Mesendoderm (in vitro differentiated cells): ENCODE measurements around the gene SLC25A1.

Source experiments
- DNase-seq: peaks from one replicate; pipeline ENCODE4 v3.0.0; 2013
- H2AK5ac ChIP-seq: 2 replicates; pipeline ENCODE4 v1.6.1; 2013; ENCODE audit warnings: low read length, inconsistent platforms
- H2BK120ac ChIP-seq: 2 replicates; pipeline ENCODE4 v1.6.1; 2013; ENCODE audit warnings: low read depth, mild to moderate bottlenecking, low read length, moderate library complexity, mixed read lengths
- H2BK15ac ChIP-seq: replicated peaks from 2 replicates; pipeline ENCODE4 v1.6.1; 2013; ENCODE audit warnings: low read depth, mild to moderate bottlenecking, moderate library complexity
- H2BK5ac ChIP-seq: 2 replicates; pipeline ENCODE4 v1.6.1; 2013; ENCODE audit warnings: low read length, inconsistent platforms
- H3K18ac ChIP-seq: 2 replicates; pipeline ENCODE4 v1.6.1; 2013; ENCODE audit warnings: mild to moderate bottlenecking, low read length, mixed read lengths
- H3K23ac ChIP-seq: one replicate; pipeline ENCODE4 v1.6.1; 2013; ENCODE audit warnings: low read length
- H3K27ac ChIP-seq: 2 replicates; pipeline ENCODE4 v1.5.1; 2013; ENCODE audit warnings: low read depth, mild to moderate bottlenecking, inconsistent platforms, low read length, moderate library complexity
- H3K27me3 ChIP-seq: 2 replicates; pipeline ENCODE4 v1.6.1; 2013; ENCODE audit warnings: low read length, control low read depth, mild to moderate bottlenecking, inconsistent platforms; ENCODE audit not compliant: insufficient read depth, poor library complexity
- H3K36me3 ChIP-seq: 2 replicates; pipeline ENCODE4 v1.6.1; 2013; ENCODE audit warnings: low read length, inconsistent platforms; ENCODE audit not compliant: control insufficient read depth, insufficient read depth
- H3K4ac ChIP-seq: one replicate; pipeline ENCODE4 v1.6.1; 2013; ENCODE audit warnings: low read depth, mild to moderate bottlenecking, low read length, moderate library complexity
- H3K4me1 ChIP-seq: 2 replicates; pipeline ENCODE4 v1.6.1; 2013; ENCODE audit warnings: low read depth, low read length, inconsistent platforms; ENCODE audit not compliant: control insufficient read depth
- H3K4me2 ChIP-seq: 2 replicates; pipeline ENCODE4 v1.6.1; 2013; ENCODE audit warnings: low read length
- H3K4me3 ChIP-seq: 2 replicates; pipeline ENCODE4 v1.5.1; 2013; ENCODE audit warnings: mild to moderate bottlenecking, low read length
- H3K56ac ChIP-seq: one replicate; pipeline ENCODE4 v1.6.1; 2013; ENCODE audit warnings: low read length
- H3K79me1 ChIP-seq: 2 replicates; pipeline ENCODE4 v1.6.1; 2013; ENCODE audit warnings: low read length, inconsistent platforms
- H3K79me2 ChIP-seq: 2 replicates; pipeline ENCODE4 v1.6.1; 2013; ENCODE audit warnings: mild to moderate bottlenecking, low read length; ENCODE audit not compliant: control insufficient read depth, insufficient read depth
- H3K9ac ChIP-seq: 2 replicates; pipeline ENCODE4 v1.6.1; 2013; ENCODE audit warnings: low read length, inconsistent platforms
- H4K5ac ChIP-seq: one replicate; pipeline ENCODE4 v1.6.1; 2013; ENCODE audit warnings: low read length
- H4K8ac ChIP-seq: one replicate; pipeline ENCODE4 v1.6.1; 2013; ENCODE audit warnings: low read depth, mild to moderate bottlenecking, control low read depth, low read length, moderate library complexity
- WGBS: extraction: QIAGEN DNeasy Blood & Tissue Kit; methylation state at CpG from one replicate; pipeline ENCODE4 v1.1.7; 2013; ENCODE audit warnings: low lambda C conversion rate, missing lambda C conversion rate; ENCODE audit not compliant: insufficient coverage; ENCODE audit errors: extremely low coverage; 5-methylcytosine and 5-hydroxymethylcytosine counted together

SLC25A1 gene

GRCh38 chr22:19216579-19216978 lies 38.0 kb upstream of the SLC25A1 start:
- Histone ChIP-seq H2BK5ac (no peak overlapping the region), H3K56ac (no peak overlapping the region), H3K9ac (no peak overlapping the region), H2BK15ac (no peak overlapping the region), H3K36me3 (no peaks in the 10 kb centered on the region), H2BK120ac (no peak overlapping the region), H3K4me1 (peaks cover 5% of the 10 kb centered on the region), H4K8ac (no peak overlapping the region), H2AK5ac (no peak overlapping the region), H3K23ac (no peak overlapping the region), H3K79me2 (no peaks in the 10 kb centered on the region), H4K5ac (no peak overlapping the region), H3K27me3 (no peaks in the 10 kb centered on the region), H3K79me1 (no peaks in the 10 kb centered on the region), H3K4ac (no peak overlapping the region), H3K4me2 (no peak overlapping the region), H3K4me3 (no peak overlapping the region), H3K18ac (no peak overlapping the region), H3K27ac (no peak overlapping the region)
- WGBS: no CpG with 5 or more reads among the region's 5 CpGs
- DNase-seq: no peak

GRCh38 chr22:19215360-19215759 lies 36.8 kb upstream of the SLC25A1 start:
- Histone ChIP-seq H3K36me3 (no peaks in the 10 kb centered on the region), H3K27ac (no peak overlapping the region), H4K8ac (no peak overlapping the region), H2AK5ac (no peak overlapping the region), H3K4me1 (peaks cover 5% of the 10 kb centered on the region), H3K18ac (no peak overlapping the region), H3K79me1 (no peaks in the 10 kb centered on the region), H2BK5ac (no peak overlapping the region), H3K4ac (no peak overlapping the region), H3K79me2 (no peaks in the 10 kb centered on the region), H3K9ac (no peak overlapping the region), H3K56ac (no peak overlapping the region), H2BK15ac (no peak overlapping the region), H3K4me2 (no peak overlapping the region), H3K23ac (no peak overlapping the region), H3K27me3 (no peaks in the 10 kb centered on the region), H3K4me3 (no peak overlapping the region), H2BK120ac (no peak overlapping the region), H4K5ac (no peak overlapping the region)
- no CpG with 5 or more reads among the region's 14 CpGs for WGBS
- no peak for DNase-seq

- no peak overlapping the region for H3K56ac ChIP-seq
- no peak overlapping the region for H3K23ac ChIP-seq
- H3K4ac ChIP-seq: no peak overlapping the region
- peaks cover 5% of the 10 kb centered on the region for H3K4me1 ChIP-seq
- peak; percentile 20 for DNase-seq
- no peak overlapping the region for H3K9ac ChIP-seq
- peaks cover 2% of the 10 kb centered on the region for H3K36me3 ChIP-seq
- no peaks in the 10 kb centered on the region for H3K79me1 ChIP-seq
- no peak overlapping the region for H3K18ac ChIP-seq
- no peak overlapping the region for H2BK5ac ChIP-seq
- no peak overlapping the region for H4K8ac ChIP-seq
- H3K4me2 ChIP-seq: no peak overlapping the region
- no peaks in the 10 kb centered on the region for H3K27me3 ChIP-seq
- no CpG with 5 or more reads among the region's 4 CpGs for WGBS
- H3K27ac ChIP-seq: no peak overlapping the region
- H2AK5ac ChIP-seq: no peak overlapping the region
- H4K5ac ChIP-seq: no peak overlapping the region
- H3K4me3 ChIP-seq: no peak overlapping the region
- no peaks in the 10 kb centered on the region for H3K79me2 ChIP-seq
- H2BK120ac ChIP-seq: no peak overlapping the region
- H2BK15ac ChIP-seq: no peak overlapping the region
These were observed 35.5 kb upstream of the SLC25A1 start for GRCh38 chr22:19214078-19214473.

- Histone ChIP-seq H3K4me3 (no peak overlapping the region), H4K5ac (no peak overlapping the region), H3K36me3 (peaks cover 2% of the 10 kb centered on the region), H2AK5ac (no peak overlapping the region), H3K9ac (no peak overlapping the region), H3K27me3 (no peaks in the 10 kb centered on the region), H3K4ac (no peak overlapping the region), H3K4me1 (peaks cover 5% of the 10 kb centered on the region), H2BK120ac (no peak overlapping the region), H3K79me1 (no peaks in the 10 kb centered on the region), H3K23ac (no peak overlapping the region), H4K8ac (no peak overlapping the region), H3K18ac (no peak overlapping the region), H3K4me2 (no peak overlapping the region), H3K56ac (no peak overlapping the region), H3K79me2 (no peaks in the 10 kb centered on the region), H2BK15ac (no peak overlapping the region), H2BK5ac (no peak overlapping the region), H3K27ac (no peak overlapping the region)
- no CpG with 5 or more reads among the region's 9 CpGs for WGBS
- DNase-seq: peak; percentile 36
These were observed 35.0 kb upstream of the SLC25A1 start for GRCh38 chr22:19213442-19214077.

GRCh38 chr22:19213001-19213400 lies 34.5 kb upstream of the SLC25A1 start:
- H2AK5ac ChIP-seq: no peak overlapping the region
- no peak overlapping the region for H2BK120ac ChIP-seq
- no peak overlapping the region for H2BK15ac ChIP-seq
- no peak overlapping the region for H3K4me3 ChIP-seq
- no CpG with 5 or more reads among the region's 1 CpG for WGBS
- no peak overlapping the region for H3K4ac ChIP-seq
- H2BK5ac ChIP-seq: no peak overlapping the region
- no peak overlapping the region for H3K18ac ChIP-seq
- H3K9ac ChIP-seq: no peak overlapping the region
- H3K79me1 ChIP-seq: no peaks in the 10 kb centered on the region
- no peak overlapping the region for H3K27ac ChIP-seq
- H3K27me3 ChIP-seq: no peaks in the 10 kb centered on the region
- no peak overlapping the region for H4K5ac ChIP-seq
- DNase-seq: no peak
- no peak overlapping the region for H3K23ac ChIP-seq
- peaks cover 2% of the 10 kb centered on the region for H3K36me3 ChIP-seq
- peaks cover 5% of the 10 kb centered on the region for H3K4me1 ChIP-seq
- no peaks in the 10 kb centered on the region for H3K79me2 ChIP-seq
- no peak overlapping the region for H3K56ac ChIP-seq
- H3K4me2 ChIP-seq: no peak overlapping the region
- H4K8ac ChIP-seq: no peak overlapping the region

GRCh38 chr22:19212302-19212870 lies 33.9 kb upstream of the SLC25A1 start:
- H3K4ac ChIP-seq: no peak overlapping the region
- no peak overlapping the region for H3K4me3 ChIP-seq
- no peak overlapping the region for H2AK5ac ChIP-seq
- H3K18ac ChIP-seq: no peak overlapping the region
- H2BK120ac ChIP-seq: no peak overlapping the region
- no peak overlapping the region for H3K9ac ChIP-seq
- H3K27me3 ChIP-seq: no peaks in the 10 kb centered on the region
- H3K4me1 ChIP-seq: peaks cover 5% of the 10 kb centered on the region
- DNase-seq: no peak
- no peak overlapping the region for H4K8ac ChIP-seq
- no peak overlapping the region for H2BK15ac ChIP-seq
- no peak overlapping the region for H2BK5ac ChIP-seq
- peaks cover 2% of the 10 kb centered on the region for H3K36me3 ChIP-seq
- H3K79me1 ChIP-seq: no peaks in the 10 kb centered on the region
- H3K56ac ChIP-seq: no peak overlapping the region
- WGBS: no CpG with 5 or more reads among the region's 1 CpG
- no peak overlapping the region for H4K5ac ChIP-seq
- no peak overlapping the region for H3K4me2 ChIP-seq
- H3K27ac ChIP-seq: no peak overlapping the region
- no peak overlapping the region for H3K23ac ChIP-seq
- H3K79me2 ChIP-seq: no peaks in the 10 kb centered on the region
